HepG2 (cell line): Measurements from ENCODE around the gene ZNF48. TPM values are rescaled to one million over a fixed set of nuclear protein-coding genes. Genes with fewer than 3 reads are reported as not detected.

Experiments
- AFF4 ChIP-seq: sonication (generic); formaldehyde crosslinking; IDR thresholded peaks from 2 replicates; pipeline ENCODE4 v1.4.0; 2020; ENCODE audit warnings: missing genetic modification reagents
- DNMT1 ChIP-seq: sonication (generic); formaldehyde crosslinking; IDR thresholded peaks from 2 replicates; pipeline ENCODE4 v1.5.1; 2020; ENCODE audit warnings: mild to moderate bottlenecking, missing genetic modification reagents
- DPF2 ChIP-seq: sonication (generic); formaldehyde crosslinking; IDR thresholded peaks from 2 replicates; pipeline ENCODE4 v1.4.0; 2020; ENCODE audit warnings: mild to moderate bottlenecking, low read depth, missing genetic modification reagents, borderline replicate concordance
- E2F1 ChIP-seq: sonication (generic); formaldehyde crosslinking; IDR thresholded peaks from 2 replicates; pipeline ENCODE4 v1.5.0; 2020; ENCODE audit warnings: missing genetic modification reagents
- HNRNPLL ChIP-seq: fragments of 200-400 bp; formaldehyde crosslinking; IDR thresholded peaks from 2 replicates; pipeline ENCODE4 v1.6.1; 2017; ENCODE audit warnings: mild to moderate bottlenecking, low read depth, low read length; ENCODE audit not compliant: poor library complexity, severe bottlenecking
- MIXL1 ChIP-seq: IDR thresholded peaks from 2 replicates; pipeline ENCODE4 v1.6.1; 2016
- MYPOP ChIP-seq: sonication (generic); formaldehyde crosslinking; IDR thresholded peaks from 2 replicates; pipeline ENCODE4 v1.8.1; 2023; ENCODE audit warnings: mild to moderate bottlenecking, moderate library complexity, missing genetic modification reagents
- ONECUT2 ChIP-seq: sonication (generic); formaldehyde crosslinking; IDR thresholded peaks from 2 replicates; pipeline ENCODE4 v1.4.0; 2020; ENCODE audit warnings: missing genetic modification reagents
- PLSCR1 ChIP-seq: sonication (generic); formaldehyde crosslinking; IDR thresholded peaks from 2 replicates; pipeline ENCODE4 v1.5.0; 2020; ENCODE audit warnings: missing genetic modification reagents, mild to moderate bottlenecking, borderline replicate concordance
- SALL1 ChIP-seq: sonication (generic); formaldehyde crosslinking; IDR thresholded peaks from 2 replicates; pipeline ENCODE4 v1.8.0; 2022; ENCODE audit warnings: mild to moderate bottlenecking, missing genetic modification reagents
- SMAD9 ChIP-seq: sonication (generic); formaldehyde crosslinking; IDR thresholded peaks from 2 replicates; pipeline ENCODE4 v1.5.1; 2020; ENCODE audit warnings: mild to moderate bottlenecking, missing genetic modification reagents
- SNAPC5 ChIP-seq: sonication (generic); formaldehyde crosslinking; IDR thresholded peaks from 2 replicates; pipeline ENCODE4 v1.8.1; 2023; ENCODE audit warnings: mild to moderate bottlenecking, missing genetic modification reagents, borderline replicate concordance
- STAG1 ChIP-seq: sonication (generic); formaldehyde crosslinking; IDR thresholded peaks from 2 replicates; pipeline ENCODE4 v1.4.0; 2020; ENCODE audit warnings: missing genetic modification reagents
- TFE3 ChIP-seq: IDR thresholded peaks from 2 replicates; pipeline ENCODE4 v1.6.1; 2016
- ZMYM4 ChIP-seq: sonication (generic); formaldehyde crosslinking; IDR thresholded peaks from 2 replicates; pipeline ENCODE4 v1.8.1; 2023; ENCODE audit warnings: mild to moderate bottlenecking, missing genetic modification reagents
- ZNF230 ChIP-seq: sonication (generic); formaldehyde crosslinking; IDR thresholded peaks from 2 replicates; pipeline ENCODE4 v1.4.0; 2020; ENCODE audit warnings: mild to moderate bottlenecking, missing genetic modification reagents
- ZNF414 ChIP-seq: sonication (generic); formaldehyde crosslinking; IDR thresholded peaks from 2 replicates; pipeline ENCODE4 v1.5.0; 2020; ENCODE audit warnings: missing genetic modification reagents
- ZNF607 ChIP-seq: sonication (generic); formaldehyde crosslinking; IDR thresholded peaks from 2 replicates; pipeline ENCODE4 v1.5.1; 2020; ENCODE audit warnings: missing genetic modification reagents, mild to moderate bottlenecking, borderline replicate concordance
- ZNF768 ChIP-seq: sonication (generic); formaldehyde crosslinking; IDR thresholded peaks from 2 replicates; pipeline ENCODE4 v1.4.0; 2020; ENCODE audit warnings: missing genetic modification reagents
- polyA plus RNA-seq, 8 experiments: library from polyadenylated mRNA; depleted of rRNA in 3 of 8; stranded (reverse) in 7 of 8; unstranded in 1 of 8; fragments of >200 nt; fragmentation: Illumina TruSeq in 4 of 8; extraction: Trizol in 4 of 8; gene quantifications; 2 replicates each; pipeline versions ENCODE4 v1.2.1 to v1.2.3, GENCODE V29; 2011 to 2016; ENCODE audit warnings: low read depth in 4 of 8, missing spikeins in 1 of 8, mixed read lengths in 1 of 8; ENCODE audit not compliant: insufficient read depth in 1 of 8
- total RNA-seq, 5 experiments: library from RNA; depleted of rRNA; stranded (reverse); fragments of >200 nt; fragmentation: Illumina TruSeq; extraction: Trizol; gene quantifications; 2 replicates each; pipeline ENCODE4 v1.2.3, GENCODE V29; 2016; ENCODE audit warnings: low read depth in 1 of 5

ZNF48 gene
- total and polyA plus RNA-seq, 2 of the 13 experiments (the other 11 are each of a cell fraction or from before 2014, with no cell fraction given): 9.9 to 12.3 TPM

- TF ChIP-seq SMAD9 (CRISPR knock-in tag) (no peak), ZMYM4 (CRISPR knock-in tag) (peak; percentile 84), ZNF607 (peak; percentile 53; the same call in 1 of the 2 replicates), MIXL1 (CRISPR knock-in tag) (peak; percentile 84), E2F1 (peak; percentile 92), PLSCR1 (CRISPR knock-in tag) (no peak; the same call in 1 of the 2 replicates), TFE3 (peak; percentile 77), AFF4 (CRISPR knock-in tag) (0 out of 2 replicates have a peak, but pooled peaks have one; percentile 12), ZNF230 (CRISPR knock-in tag) (peak; percentile 52; the same call in 1 of the 2 replicates), DPF2 (CRISPR knock-in tag) (peak; percentile 27; the same call in 1 of the 2 replicates), HNRNPLL (no peak), SNAPC5 (CRISPR knock-in tag) (peak; percentile 79), DNMT1 (CRISPR knock-in tag) (peak; percentile 42; the same call in 1 of the 2 replicates), ZNF414 (0 out of 2 replicates have a peak, but pooled peaks have one; percentile 76), SALL1 (peak; percentile 81), MYPOP (CRISPR knock-in tag) (peak; percentile 93), ZNF768 (CRISPR knock-in tag) (peak; percentile 60; the same call in 1 of the 2 replicates), ONECUT2 (no peak; the same call in 1 of the 2 replicates), STAG1 (CRISPR knock-in tag) (peak; percentile 89)
Observed at GRCh38 chr16:30429678-30430427, 34.6 kb downstream of the ZNF48 start, which contains the start of gene DCTPP1 (continued).
